GM20000 (cell line): Measurements from ENCODE around the gene GLOD5.

Experiments used
- DNase-seq: peaks from one replicate; pipeline ENCODE4 v3.0.0; 2012; ENCODE audit warnings: low spot score
- CTCF ChIP-seq: IDR thresholded peaks from 2 replicates; pipeline ENCODE4 v1.5.1; 2012; ENCODE audit warnings: mild to moderate bottlenecking, control low read depth; ENCODE audit errors: extremely low read depth, missing control alignments

The GLOD5 gene

GRCh38 chrX:48737940-48738339 is 23.6 kb upstream of the GLOD5 start:
- DNase-seq: no peak
- TF ChIP-seq CTCF: no peak

- no peak for TF ChIP-seq CTCF
- no peak for DNase-seq
Measured at GRCh38 chrX:48741834-48742233, 19.7 kb upstream of the GLOD5 start.

GRCh38 chrX:48745222-48745621 is 16.3 kb upstream of the GLOD5 start:
- DNase-seq: no peak
- no peak for TF ChIP-seq CTCF

- no peak for DNase-seq
- TF ChIP-seq CTCF: no peak
Measured at GRCh38 chrX:48747415-48748016, 14.0 kb upstream of the GLOD5 start.

GRCh38 chrX:48749182-48749581 is 12.4 kb upstream of the GLOD5 start:
- no peak for TF ChIP-seq CTCF
- no peak for DNase-seq

- no peak for TF ChIP-seq CTCF
- DNase-seq: no peak
Measured at GRCh38 chrX:48751343-48751742, 10.2 kb upstream of the GLOD5 start.

GRCh38 chrX:48752498-48752897 is 9.0 kb upstream of the GLOD5 start:
- DNase-seq: no peak
- no peak for TF ChIP-seq CTCF
